HFFc6 (cell line): ENCODE measurements around the gene AZIN2. TPM values are rescaled to one million over a fixed set of nuclear protein-coding genes. Genes with fewer than 3 reads are reported as not detected.

Source experiments
- DNase-seq: peaks from one replicate; pipeline ENCODE4 v3.0.0-alpha.2; 2018
- H3K27ac Mint-ChIP-seq: 2 replicates; pipeline ENCODE4 v1.8.0; 2020; ENCODE audit warnings: mild to moderate bottlenecking, mixed read lengths
- H3K27me3 Mint-ChIP-seq: 2 replicates; pipeline ENCODE4 v1.8.0; 2021; ENCODE audit warnings: mild to moderate bottlenecking, moderate library complexity, mixed read lengths; ENCODE audit not compliant: insufficient read depth
- H3K36me3 Mint-ChIP-seq: 2 replicates; pipeline ENCODE4 v1.8.0; 2021; ENCODE audit warnings: low read depth, mixed read lengths
- H3K4me1 Mint-ChIP-seq: 2 replicates; pipeline ENCODE4 v1.8.0; 2020; ENCODE audit warnings: low read depth, mixed read lengths
- H3K4me3 Mint-ChIP-seq: 2 replicates; pipeline ENCODE4 v1.8.0; 2020; ENCODE audit warnings: mild to moderate bottlenecking, moderate library complexity, mixed read lengths
- H3K9me3 Mint-ChIP-seq: 2 replicates; pipeline ENCODE4 v1.8.0; 2020; ENCODE audit warnings: mild to moderate bottlenecking, mixed read lengths
- total RNA-seq, 6 experiments: library from RNA; stranded (reverse); fragmentation: NEBNext Ultra II Directional; extraction: Animal tissue kit (Norgen Biotek cat#: 25700); gene quantifications; 2 replicates in 1 of 6; 3 replicates in 5 of 6; pipeline ENCODE4 v1.2.3, GENCODE V29; 2021
- TF ChIP-seq, protein P1 (sequence below): fragments of 200-600 bp; sonication (generic); IDR thresholded peaks from 2 replicates; pipeline ENCODE4 v1.5.0; 2021; ENCODE audit warnings: antibody characterized with exemption, mild to moderate bottlenecking

The AZIN2 gene
- total RNA-seq, 6 experiments from 2014 or later = 2.4 to 3.7 (median 3.1) TPM

DNA sequence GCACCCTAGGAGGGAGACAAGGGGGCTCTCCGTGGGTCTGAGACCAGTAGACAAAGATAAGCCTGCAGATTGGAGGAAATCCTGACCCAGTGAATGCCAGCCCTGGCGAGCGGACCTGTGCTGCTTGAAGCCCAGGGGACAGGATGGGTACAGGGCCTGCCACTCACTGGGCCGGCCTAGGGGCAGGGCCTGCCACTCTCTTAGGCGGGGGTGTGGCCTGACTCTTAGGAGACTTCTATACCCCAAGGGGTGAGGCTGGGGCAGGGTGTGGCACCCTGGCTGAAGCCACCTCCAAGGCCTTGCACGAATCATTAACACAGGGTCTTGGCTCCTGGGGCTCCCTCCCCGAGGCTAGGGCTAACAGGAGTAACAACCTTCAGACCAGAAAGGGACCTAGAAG, 70.2 kb downstream of the AZIN2 start:
- no peak for DNase-seq
- peaks cover 9% of the 10 kb centered on the region for H3K36me3 Mint-ChIP-seq
- no peak overlapping the region for H3K4me3 Mint-ChIP-seq
- H3K9me3 Mint-ChIP-seq = no peaks in the 10 kb centered on the region
- peaks cover 6% of the 10 kb centered on the region; the same call in 1 of the 2 replicates for H3K4me1 Mint-ChIP-seq
- H3K27ac Mint-ChIP-seq = no peak overlapping the region
- TF ChIP-seq, protein P1, sequence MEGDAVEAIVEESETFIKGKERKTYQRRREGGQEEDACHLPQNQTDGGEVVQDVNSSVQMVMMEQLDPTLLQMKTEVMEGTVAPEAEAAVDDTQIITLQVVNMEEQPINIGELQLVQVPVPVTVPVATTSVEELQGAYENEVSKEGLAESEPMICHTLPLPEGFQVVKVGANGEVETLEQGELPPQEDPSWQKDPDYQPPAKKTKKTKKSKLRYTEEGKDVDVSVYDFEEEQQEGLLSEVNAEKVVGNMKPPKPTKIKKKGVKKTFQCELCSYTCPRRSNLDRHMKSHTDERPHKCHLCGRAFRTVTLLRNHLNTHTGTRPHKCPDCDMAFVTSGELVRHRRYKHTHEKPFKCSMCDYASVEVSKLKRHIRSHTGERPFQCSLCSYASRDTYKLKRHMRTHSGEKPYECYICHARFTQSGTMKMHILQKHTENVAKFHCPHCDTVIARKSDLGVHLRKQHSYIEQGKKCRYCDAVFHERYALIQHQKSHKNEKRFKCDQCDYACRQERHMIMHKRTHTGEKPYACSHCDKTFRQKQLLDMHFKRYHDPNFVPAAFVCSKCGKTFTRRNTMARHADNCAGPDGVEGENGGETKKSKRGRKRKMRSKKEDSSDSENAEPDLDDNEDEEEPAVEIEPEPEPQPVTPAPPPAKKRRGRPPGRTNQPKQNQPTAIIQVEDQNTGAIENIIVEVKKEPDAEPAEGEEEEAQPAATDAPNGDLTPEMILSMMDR = no peak
- no peaks in the 10 kb centered on the region; the same call in 1 of the 2 replicates for H3K27me3 Mint-ChIP-seq

DNA sequence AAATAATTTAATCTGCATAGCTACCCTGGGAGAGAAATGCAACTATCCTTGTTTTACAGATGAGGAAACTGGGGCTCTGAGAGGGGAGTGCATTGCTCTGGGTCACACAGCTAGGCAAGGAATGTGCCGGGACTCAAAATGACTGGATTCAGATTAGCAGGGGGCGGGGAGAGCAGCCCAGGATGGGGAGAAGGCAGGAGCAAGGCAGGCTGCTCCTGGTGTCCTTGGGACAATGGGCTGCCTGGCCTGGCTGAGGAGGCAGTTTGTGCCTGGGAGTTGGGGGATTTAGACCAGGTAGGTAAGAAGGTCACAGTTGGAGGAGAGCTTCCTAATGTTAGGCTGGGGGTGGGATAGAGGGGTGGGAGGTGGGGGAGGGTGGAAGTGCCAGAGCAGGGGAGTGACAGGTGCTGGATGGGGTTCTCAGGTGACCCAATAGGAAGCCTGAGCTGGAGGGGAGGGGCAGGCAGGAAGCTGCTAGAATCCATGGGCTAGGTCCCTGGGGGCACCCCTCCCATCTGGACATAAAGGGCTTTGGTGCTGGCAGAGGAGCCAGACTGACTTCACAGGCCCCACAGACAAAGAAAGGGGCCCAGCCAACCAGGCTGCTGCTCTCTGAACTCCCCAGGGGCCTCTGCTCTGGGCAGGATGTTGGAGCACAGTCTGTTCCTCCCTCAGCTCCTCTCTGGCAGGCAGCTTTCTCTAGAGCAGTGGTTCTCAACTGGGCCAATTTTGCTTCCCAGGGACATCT, 71.9 kb downstream of the AZIN2 start:
- Mint-ChIP-seq H3K27me3 (no peaks in the 10 kb centered on the region; the same call in 1 of the 2 replicates), H3K9me3 (no peaks in the 10 kb centered on the region), H3K4me3 (no peak overlapping the region), H3K4me1 (peaks cover 6% of the 10 kb centered on the region; the same call in 1 of the 2 replicates), H3K36me3 (0 out of 2 replicates have a peak, but pooled peaks cover 4% of the 10 kb centered on the region), H3K27ac (no peak overlapping the region)
- TF ChIP-seq, protein P1 = no peak
- no peak for DNase-seq

DNA sequence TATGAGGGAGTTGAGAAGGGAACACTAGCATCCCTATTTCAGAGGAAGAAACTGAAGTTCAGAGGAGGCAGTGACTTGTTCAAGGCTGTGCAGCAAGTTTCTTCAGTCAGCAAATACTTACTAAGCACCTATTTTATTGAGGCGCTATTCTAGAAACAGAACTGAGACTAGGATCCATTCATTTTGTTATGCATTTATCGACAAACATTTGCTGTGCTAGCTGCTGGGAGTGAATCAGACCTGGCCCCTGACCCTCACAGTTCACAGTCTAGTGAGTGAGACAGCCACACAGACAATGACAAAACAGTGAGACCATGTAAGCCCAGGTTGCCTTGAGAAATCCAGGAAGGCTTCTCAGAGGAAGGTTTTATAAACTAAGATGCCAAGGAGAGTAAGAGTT, 72.7 kb downstream of the AZIN2 start:
- DNase-seq = no peak
- Mint-ChIP-seq H3K4me1 (peaks cover 6% of the 10 kb centered on the region; the same call in 1 of the 2 replicates), H3K27ac (no peak overlapping the region), H3K9me3 (no peaks in the 10 kb centered on the region), H3K4me3 (no peak overlapping the region), H3K36me3 (0 out of 2 replicates have a peak, but pooled peaks cover 4% of the 10 kb centered on the region), H3K27me3 (no peaks in the 10 kb centered on the region; the same call in 1 of the 2 replicates)
- TF ChIP-seq, protein P1 = no peak

DNA sequence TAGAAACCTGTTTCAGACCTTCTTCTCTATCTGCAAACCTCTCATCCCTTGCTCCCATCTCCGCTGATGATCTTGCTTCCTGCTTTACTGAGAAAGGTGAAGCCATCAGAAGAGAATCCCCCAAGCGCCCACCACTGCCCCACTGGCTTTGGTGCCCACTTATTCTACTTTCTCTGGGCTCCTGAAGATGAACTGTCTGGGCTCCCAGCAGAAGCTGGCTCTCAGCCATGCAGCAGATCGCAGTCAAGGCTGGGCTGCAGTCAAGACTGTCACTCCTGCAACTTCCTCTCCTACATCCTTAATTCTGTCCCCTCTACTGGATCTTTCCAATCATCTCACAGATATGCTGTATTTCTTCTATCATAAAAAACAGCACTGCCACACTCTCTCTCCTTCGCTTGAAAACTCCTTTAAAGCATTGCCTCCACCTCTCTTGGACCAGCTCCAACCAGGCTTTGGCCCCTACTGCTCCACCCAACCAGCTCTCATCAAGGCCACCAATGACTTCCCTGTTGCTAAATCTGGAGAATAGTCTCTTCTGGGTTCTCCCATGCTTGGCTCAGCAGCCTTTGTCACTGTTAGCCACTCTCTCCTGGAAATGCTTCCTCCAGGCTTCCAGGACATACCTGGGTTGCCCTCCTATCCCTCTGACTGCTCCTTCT, 75.1 kb downstream of the AZIN2 start:
- no peaks in the 10 kb centered on the region for H3K9me3 Mint-ChIP-seq

DNA sequence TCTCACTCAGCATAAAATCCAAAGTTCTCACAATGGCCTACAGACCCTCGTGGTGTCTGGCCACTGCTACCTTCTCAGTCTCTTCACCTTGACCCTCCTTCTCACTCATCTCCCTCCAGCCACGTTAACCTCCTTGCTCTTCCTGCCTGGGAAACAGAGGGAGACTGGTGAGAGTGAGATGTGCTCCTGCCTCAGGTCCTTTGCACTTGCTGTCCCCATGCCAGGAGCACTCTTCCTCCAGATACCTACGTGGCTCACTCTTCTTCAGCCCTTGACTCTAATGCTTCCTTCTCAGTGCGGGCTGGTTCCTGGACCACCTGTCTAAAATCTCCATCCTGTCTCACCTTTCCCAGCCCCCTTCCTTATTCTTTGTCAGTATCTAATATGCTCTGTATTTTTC, 76.2 kb downstream of the AZIN2 start:
- Mint-ChIP-seq H3K4me1 (peaks cover 6% of the 10 kb centered on the region; the same call in 1 of the 2 replicates), H3K4me3 (no peak overlapping the region), H3K36me3 (0 out of 2 replicates have a peak, but pooled peaks cover 4% of the 10 kb centered on the region), H3K9me3 (no peaks in the 10 kb centered on the region), H3K27ac (no peak overlapping the region), H3K27me3 (no peaks in the 10 kb centered on the region; the same call in 1 of the 2 replicates)
- no peak for DNase-seq
- TF ChIP-seq, protein P1 = no peak

More for the DNA sequence above, 75.1 kb downstream of the AZIN2 start:
- Mint-ChIP-seq H3K27ac (no peak overlapping the region), H3K27me3 (no peaks in the 10 kb centered on the region; the same call in 1 of the 2 replicates), H3K36me3 (0 out of 2 replicates have a peak, but pooled peaks cover 4% of the 10 kb centered on the region), H3K4me3 (no peak overlapping the region), H3K4me1 (peaks cover 6% of the 10 kb centered on the region; the same call in 1 of the 2 replicates)
- DNase-seq = no peak
- TF ChIP-seq, protein P1 = no peak
